NB4 (cell line): ENCODE measurements around the gene MLEC.
A peak's percentile ranks its signal among the peaks of the same experiment; 100 is the strongest.

Experiments used
- DNase-seq: peaks from one replicate; pipeline ENCODE4 v3.0.0; 2010; ENCODE audit warnings: low read depth
- H3K4me3 ChIP-seq: one replicate; pipeline ENCODE4 v1.5.1; 2011; ENCODE audit warnings: mild to moderate bottlenecking, low read depth, low read length, moderate library complexity
- CTCF ChIP-seq: IDR thresholded peaks from one replicate; pipeline ENCODE4 v1.5.1; 2012; ENCODE audit warnings: low read depth, low read length
- MAX ChIP-seq: IDR thresholded peaks from 2 replicates; pipeline ENCODE4 v1.6.1; 2011; ENCODE audit warnings: low read depth, low read length
- MYC ChIP-seq: IDR thresholded peaks from 2 replicates; pipeline ENCODE4 v1.6.1; 2011; ENCODE audit warnings: low read depth, low read length
- POLR2A ChIP-seq: IDR thresholded peaks from 2 replicates; pipeline ENCODE4 v1.6.1; 2011; ENCODE audit warnings: mild to moderate bottlenecking; ENCODE audit not compliant: insufficient read length; ENCODE audit errors: extremely low read depth

MLEC gene

GRCh38 chr12:120749256-120749655, 62.3 kb downstream of the MLEC start:
- no peak overlapping the region for H3K4me3 ChIP-seq
- TF ChIP-seq MAX: no peak
- no peak for TF ChIP-seq MYC
- no peak for TF ChIP-seq POLR2A
- no peak for TF ChIP-seq CTCF
- DNase-seq: no peak

- no peak overlapping the region for H3K4me3 ChIP-seq
- no peak for DNase-seq
- no peak for TF ChIP-seq MAX
- TF ChIP-seq CTCF: peak; percentile 9
Measured at GRCh38 chr12:120750806-120751205, 63.9 kb downstream of the MLEC start.

GRCh38 chr12:120751389-120751788, 64.4 kb downstream of the MLEC start:
- H3K4me3 ChIP-seq: no peak overlapping the region
- TF ChIP-seq MAX (no peak), CTCF (no peak), POLR2A (no peak), MYC (no peak)
- no peak for DNase-seq
